Panc1 (cell line): ENCODE data around the gene TEAD4.

Source experiments
- CTCF ChIP-seq: fragments of 450-650 bp; IDR thresholded peaks from 2 replicates; pipeline ENCODE4 v1.5.1; 2017; ENCODE audit warnings: mild to moderate bottlenecking
- SIN3A ChIP-seq: IDR thresholded peaks from 2 replicates; pipeline ENCODE4 v1.6.1; 2012; ENCODE audit warnings: low read depth, mild to moderate bottlenecking, low read length, moderate library complexity, borderline replicate concordance; ENCODE audit not compliant: insufficient read depth

GRCh38 chr12:2939191-2939590 is 20.0 kb upstream of the TEAD4 start:
- TF ChIP-seq CTCF (no peak), SIN3A (no peak)
